Measurements from ENCODE around the gene LMF2.

The LMF2 gene

GRCh38 chr22:50470491-50470890, 37.0 kb downstream of the LMF2 start:
- DNase-seq (ENCODE audit: low spot score) (no peak), ATAC-seq (ENCODE audit: low read depth) (no peak)
- peaks cover 24% of the 10 kb centered on the region for H3K4me1 ChIP-seq (ENCODE audit: insufficient read depth, poor library complexity, severe bottlenecking)
- no peaks in the 10 kb centered on the region for H3K27me3 ChIP-seq (ENCODE audit: insufficient read depth, poor library complexity, severe bottlenecking)
- peak overlapping the region; percentile 62 for H3K27ac ChIP-seq (ENCODE audit: poor library complexity, severe bottlenecking)
- TF ChIP-seq, protein P1, sequence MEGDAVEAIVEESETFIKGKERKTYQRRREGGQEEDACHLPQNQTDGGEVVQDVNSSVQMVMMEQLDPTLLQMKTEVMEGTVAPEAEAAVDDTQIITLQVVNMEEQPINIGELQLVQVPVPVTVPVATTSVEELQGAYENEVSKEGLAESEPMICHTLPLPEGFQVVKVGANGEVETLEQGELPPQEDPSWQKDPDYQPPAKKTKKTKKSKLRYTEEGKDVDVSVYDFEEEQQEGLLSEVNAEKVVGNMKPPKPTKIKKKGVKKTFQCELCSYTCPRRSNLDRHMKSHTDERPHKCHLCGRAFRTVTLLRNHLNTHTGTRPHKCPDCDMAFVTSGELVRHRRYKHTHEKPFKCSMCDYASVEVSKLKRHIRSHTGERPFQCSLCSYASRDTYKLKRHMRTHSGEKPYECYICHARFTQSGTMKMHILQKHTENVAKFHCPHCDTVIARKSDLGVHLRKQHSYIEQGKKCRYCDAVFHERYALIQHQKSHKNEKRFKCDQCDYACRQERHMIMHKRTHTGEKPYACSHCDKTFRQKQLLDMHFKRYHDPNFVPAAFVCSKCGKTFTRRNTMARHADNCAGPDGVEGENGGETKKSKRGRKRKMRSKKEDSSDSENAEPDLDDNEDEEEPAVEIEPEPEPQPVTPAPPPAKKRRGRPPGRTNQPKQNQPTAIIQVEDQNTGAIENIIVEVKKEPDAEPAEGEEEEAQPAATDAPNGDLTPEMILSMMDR (IDR thresholded peaks at IDR 0.05; ENCODE audit: poor library complexity, severe bottlenecking) = no peak
- H3K4me3 ChIP-seq (ENCODE audit: severe bottlenecking) = no peak overlapping the region
- no peaks in the 10 kb centered on the region for H3K9me3 ChIP-seq (ENCODE audit: severe bottlenecking)
- H3K36me3 ChIP-seq (ENCODE audit: low read depth) = peaks cover 18% of the 10 kb centered on the region

DNA sequence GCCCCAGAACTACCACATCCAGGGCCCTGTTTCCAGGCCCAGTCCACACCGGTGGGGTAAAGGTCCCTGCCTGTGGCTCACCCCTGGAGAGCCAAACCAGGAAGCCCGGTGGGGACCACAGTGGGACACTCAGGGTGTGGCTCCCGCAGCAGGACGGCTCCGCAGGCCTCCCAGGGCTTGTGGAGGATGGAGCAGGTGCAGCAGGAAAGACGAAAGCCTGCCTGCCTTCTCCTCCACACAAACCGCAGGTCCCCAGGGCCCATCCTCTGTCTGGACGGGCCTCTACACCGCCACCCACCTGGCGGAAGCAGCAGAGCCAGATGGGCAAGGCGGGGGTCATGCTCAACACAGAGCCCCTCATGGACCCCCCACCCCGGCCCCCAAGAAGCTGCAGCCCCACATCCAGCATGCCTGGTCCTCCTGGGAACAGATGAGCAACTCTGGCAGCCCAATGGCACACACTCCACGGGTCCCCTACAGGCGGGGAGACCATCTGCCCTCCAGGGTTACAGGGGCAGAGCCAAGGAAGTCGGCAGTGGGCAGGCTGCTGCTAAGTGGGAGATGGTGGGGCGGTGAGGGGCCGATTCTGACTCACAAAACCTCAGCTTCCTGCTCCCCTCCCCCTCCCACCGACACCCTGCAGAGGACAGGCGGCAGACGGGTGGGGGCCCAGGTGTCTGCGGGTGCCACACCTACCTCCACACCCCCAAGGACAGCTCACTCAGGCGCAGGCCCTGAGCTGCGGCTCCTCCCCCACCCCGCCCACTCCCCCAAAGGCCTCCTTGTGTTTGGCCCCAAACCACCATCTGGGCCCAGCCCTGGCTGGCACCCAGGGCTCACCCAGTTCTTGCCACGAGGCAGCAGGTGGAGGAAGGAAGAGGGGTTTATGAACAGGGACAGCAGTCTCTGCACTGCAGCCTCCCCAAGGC, 37.9 kb downstream of the LMF2 start:
- Histone ChIP-seq H3K4me1 (ENCODE audit: insufficient read depth, poor library complexity, severe bottlenecking) (peaks cover 24% of the 10 kb centered on the region), H3K36me3 (ENCODE audit: low read depth) (peaks cover 27% of the 10 kb centered on the region), H3K4me3 (ENCODE audit: severe bottlenecking) (no peak overlapping the region), H3K27ac (ENCODE audit: poor library complexity, severe bottlenecking) (peak overlapping the region; percentile 62), H3K27me3 (ENCODE audit: insufficient read depth, poor library complexity, severe bottlenecking) (no peaks in the 10 kb centered on the region), H3K9me3 (ENCODE audit: severe bottlenecking) (no peaks in the 10 kb centered on the region)
- DNase-seq (ENCODE audit: low spot score) (peak; percentile 93), ATAC-seq (ENCODE audit: low read depth) (peak; percentile 85)
- TF ChIP-seq, protein P1 (IDR thresholded peaks at IDR 0.05; ENCODE audit: poor library complexity, severe bottlenecking) = no peak

GRCh38 chr22:50468626-50469025, 38.9 kb downstream of the LMF2 start:
- DNase-seq (ENCODE audit: low spot score) (no peak), ATAC-seq (ENCODE audit: low read depth) (no peak)
- TF ChIP-seq, protein P1 (IDR thresholded peaks at IDR 0.05; ENCODE audit: poor library complexity, severe bottlenecking) = no peak
- Histone ChIP-seq H3K36me3 (ENCODE audit: low read depth) (peaks cover 37% of the 10 kb centered on the region), H3K4me3 (ENCODE audit: severe bottlenecking) (no peak overlapping the region), H3K9me3 (ENCODE audit: severe bottlenecking) (no peaks in the 10 kb centered on the region), H3K27me3 (ENCODE audit: insufficient read depth, poor library complexity, severe bottlenecking) (no peaks in the 10 kb centered on the region), H3K4me1 (ENCODE audit: insufficient read depth, poor library complexity, severe bottlenecking) (peaks cover 21% of the 10 kb centered on the region), H3K27ac (ENCODE audit: poor library complexity, severe bottlenecking) (peak overlapping the region; percentile 62)

GRCh38 chr22:50467773-50468440, 39.6 kb downstream of the LMF2 start:
- no peak for ATAC-seq (ENCODE audit: low read depth)
- H3K27me3 ChIP-seq (ENCODE audit: insufficient read depth, poor library complexity, severe bottlenecking) = no peaks in the 10 kb centered on the region
- no peak for DNase-seq (ENCODE audit: low spot score)
- no peak overlapping the region for H3K27ac ChIP-seq (ENCODE audit: poor library complexity, severe bottlenecking)
- no peaks in the 10 kb centered on the region for H3K9me3 ChIP-seq (ENCODE audit: severe bottlenecking)
- no peak overlapping the region for H3K4me3 ChIP-seq (ENCODE audit: severe bottlenecking)
- TF ChIP-seq, protein P1 (IDR thresholded peaks at IDR 0.05; ENCODE audit: poor library complexity, severe bottlenecking) = no peak
- peaks cover 37% of the 10 kb centered on the region for H3K36me3 ChIP-seq (ENCODE audit: low read depth)
- peaks cover 17% of the 10 kb centered on the region for H3K4me1 ChIP-seq (ENCODE audit: insufficient read depth, poor library complexity, severe bottlenecking)
